SW 1271 (cell line): Measurements from ENCODE around the gene NLRP9.
A peak's percentile ranks its signal among the peaks of the same experiment; 100 is the strongest.

ENCODE experiments used
- DNase-seq, 2 experiments: peaks; one replicate each; lab custom pipeline; 2025; lab: John Stamatoyannopoulos, UW

Gene NLRP9

DNA sequence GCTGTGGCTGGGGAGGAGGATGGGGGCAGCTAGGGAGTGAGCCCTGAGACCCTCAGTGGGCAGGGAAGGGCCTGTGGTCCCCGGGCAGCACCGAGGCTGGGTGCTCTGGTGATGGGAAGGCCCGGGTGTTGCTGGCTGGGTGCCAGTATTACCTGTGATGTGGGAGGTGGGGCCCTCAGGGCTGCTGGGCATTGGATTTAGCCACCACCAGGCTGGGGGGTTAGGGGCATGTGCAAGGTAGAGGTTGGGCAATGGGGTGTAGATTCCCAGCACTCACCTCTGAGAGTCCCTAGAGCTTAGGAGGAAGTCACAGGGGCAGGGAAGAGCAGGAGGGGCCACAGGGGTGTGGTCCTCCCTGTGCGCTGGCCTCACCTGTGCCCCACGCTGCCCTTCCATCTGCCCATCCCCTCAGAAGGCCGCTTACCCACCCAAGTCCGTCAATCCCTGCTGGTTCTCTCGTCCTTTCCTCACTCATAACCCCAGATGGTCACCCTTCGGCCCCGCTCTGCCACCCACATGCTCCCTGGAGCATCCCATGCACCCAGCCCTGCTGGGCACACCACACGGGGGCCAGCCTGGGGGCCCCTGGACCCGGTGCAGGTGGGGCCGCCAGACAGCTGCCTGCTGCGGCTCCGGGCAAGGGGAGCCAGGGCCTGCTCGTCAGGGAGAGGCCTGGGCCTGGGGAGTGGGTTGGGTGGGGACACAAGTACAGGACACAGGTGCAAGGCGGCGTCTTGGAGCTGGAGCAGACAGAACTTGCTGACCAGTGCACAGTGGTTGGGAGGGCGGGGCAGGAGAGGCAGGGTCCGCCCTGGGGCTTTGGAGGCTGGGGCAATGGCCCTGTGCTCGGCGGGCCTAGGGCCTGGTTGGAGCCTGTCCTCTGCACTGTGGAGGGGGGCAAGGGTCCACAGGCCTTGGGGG lies 50.7 kb downstream of the NLRP9 start:
- DNase-seq: no peak

DNA sequence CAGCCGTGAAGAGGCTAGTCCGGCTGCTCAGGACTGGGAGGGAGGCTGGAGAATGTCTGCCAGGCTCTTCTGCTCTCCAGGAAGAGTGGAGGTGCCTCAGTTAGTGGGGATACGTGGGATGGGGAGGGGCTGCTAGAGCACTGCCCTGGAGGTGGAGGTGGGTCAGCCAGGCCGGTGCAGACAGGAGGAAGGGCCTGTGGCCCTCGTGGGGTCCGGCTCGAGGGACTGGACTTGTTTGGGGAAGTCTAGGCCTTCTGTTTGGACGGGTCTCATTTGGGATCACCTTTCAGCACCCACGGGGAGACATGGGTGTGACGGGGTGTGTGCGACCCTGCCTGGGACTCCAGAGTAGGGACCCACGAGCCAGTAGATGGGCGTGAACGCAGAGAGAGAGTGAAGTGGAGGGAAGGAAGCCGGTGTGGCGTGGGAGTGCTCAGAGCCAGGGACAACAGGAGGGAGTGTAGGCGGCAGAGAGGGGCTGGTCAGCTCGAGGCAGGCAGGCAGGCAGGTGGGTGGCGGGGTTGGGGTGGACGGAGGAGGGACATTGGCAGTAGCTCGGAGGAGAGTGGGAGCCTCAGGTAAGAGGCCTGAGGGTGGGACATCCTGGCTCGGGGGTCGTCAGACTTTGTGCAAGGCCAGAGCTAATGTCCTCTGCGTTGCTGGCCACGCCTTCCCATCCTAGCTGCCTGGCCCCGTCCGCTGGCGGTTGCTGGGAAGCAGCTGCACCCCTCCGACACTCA lies 51.7 kb downstream of the NLRP9 start:
- no peak for DNase-seq

DNA sequence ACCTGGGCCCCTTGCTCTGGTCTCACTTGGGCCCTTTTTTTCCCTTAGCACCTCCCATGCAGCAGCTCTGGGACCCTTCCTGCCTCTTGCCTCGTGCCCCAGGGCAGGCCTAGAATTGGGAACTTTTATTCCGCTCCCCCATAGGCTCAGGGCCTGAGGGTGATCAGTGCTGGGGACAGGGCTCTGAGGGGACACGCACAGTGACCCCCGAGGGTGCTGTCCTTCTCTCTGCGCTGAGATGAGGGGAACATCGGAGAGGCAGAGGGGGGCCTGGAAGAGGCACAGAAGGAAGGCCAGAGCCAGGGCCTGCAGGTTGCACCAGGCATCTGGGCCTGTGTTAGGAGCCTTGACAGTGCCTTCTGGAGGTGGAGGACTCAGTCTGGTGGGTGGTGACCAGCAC lies 52.4 kb downstream of the NLRP9 start:
- DNase-seq: no peak

DNA sequence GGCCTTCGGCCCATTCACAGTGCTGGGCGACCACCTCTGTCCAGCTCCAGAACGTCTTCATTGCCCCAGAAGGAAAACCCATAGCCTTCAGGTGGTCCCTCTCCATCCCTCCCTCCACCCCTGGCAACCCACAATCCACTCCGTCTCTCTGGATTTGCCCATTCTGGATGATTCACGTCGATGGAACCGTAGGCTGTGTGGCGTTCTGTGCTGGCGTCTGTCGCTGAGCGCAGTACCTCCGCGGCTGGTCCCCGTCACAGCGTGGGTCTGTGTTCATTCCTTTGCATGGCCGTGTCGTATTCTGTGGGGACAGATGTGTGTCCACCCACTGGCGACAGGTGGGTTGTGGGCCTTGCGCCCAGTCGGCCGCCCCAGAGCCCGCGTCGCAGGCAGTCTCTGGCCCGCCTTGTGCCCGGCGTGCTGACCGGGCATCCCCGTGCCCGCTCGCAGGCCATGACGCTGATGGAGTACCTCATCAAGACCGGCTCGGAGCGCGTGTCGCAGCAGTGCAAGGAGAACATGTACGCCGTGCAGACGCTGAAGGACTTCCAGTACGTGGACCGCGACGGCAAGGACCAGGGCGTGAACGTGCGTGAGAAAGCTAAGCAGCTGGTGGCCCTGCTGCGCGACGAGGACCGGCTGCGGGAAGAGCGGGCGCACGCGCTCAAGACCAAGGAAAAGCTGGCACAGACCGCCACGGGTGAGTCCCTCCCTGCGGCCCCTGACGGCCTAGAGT lies 53.1 kb downstream of the NLRP9 start:
- DNase-seq: no peak

DNA sequence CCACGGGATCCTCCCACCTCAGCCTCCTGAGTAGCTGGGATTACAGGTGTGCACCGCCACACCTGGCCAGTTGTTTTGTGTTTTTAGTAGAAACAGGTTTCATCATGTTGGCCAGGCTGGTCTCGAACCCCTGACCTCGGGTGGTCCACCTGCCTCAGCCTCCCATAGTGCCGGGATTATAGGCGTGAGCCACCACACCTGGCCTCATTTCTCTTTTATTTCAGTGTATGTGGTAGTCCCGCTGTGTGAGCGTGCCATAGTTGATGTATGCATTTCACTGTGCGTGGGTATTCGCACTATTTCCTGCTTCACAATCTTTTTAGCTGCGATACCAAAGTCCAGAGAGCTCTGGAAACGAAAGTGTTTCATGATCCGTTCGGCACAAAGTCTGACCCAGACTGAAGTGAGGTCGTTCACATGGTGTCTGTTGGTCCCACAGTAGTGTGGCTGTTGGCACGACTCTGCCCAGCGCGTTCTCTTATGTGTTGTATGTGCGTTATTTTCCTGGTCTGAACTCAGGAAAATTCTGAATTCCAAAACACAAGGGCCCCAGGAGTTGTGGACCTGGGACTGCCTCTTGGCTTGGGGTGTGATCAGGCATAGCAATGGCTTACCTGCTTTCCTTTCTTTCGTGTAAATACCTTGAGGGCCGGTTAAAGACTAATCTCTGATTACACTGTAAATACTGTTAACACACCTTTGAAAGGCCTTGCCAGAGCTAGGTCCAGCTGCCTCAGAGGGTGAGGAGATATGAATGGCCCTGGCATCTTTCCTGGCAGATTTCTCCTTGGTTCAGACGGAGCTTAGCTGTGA lies 54.5 kb downstream of the NLRP9 start:
- DNase-seq: no peak

DNA sequence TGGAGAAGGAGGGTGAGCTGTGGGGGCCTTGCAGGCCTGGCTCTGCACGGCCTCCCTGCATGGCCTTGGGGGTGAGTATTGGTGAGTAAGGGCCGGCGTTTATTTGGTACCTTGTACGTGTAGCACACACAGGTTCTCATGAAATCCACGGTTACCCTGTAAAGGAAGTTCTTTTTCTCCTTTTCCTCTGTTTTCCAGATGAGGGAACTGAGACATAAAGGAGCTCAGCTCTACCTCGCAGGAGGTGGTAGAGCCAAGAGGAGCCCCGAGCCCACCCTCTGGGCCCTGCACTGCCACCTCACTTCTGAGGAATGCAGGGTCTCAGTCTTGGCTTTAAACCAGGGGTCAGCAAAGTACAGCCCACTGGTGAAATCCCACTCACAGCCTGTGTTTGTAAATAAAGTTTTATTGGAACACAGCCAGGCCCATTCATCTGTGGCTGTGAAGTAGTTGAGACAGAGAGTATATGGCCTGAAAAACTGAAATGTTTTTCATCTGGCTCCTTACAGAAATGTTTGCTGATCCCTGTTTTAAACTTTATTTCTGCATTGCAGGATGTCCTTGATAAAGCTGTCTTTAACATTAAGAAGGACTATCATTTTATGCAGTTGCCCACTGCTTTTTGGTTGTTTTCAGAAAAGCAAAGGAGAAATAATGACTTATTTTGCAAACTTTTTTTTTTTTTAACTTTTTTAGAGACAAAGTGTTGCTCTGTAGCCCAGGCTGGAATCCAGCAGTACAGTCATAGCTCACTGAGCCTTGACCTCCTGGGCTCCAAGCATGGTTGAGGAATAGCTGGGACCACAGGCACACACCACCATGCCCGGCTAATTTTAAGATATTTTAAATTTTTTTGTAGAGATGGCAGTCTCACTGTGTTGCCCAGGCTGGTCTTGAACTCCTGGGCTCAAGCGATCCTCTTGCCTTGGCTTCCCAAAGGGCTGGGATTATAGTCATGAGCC lies 56.8 kb downstream of the NLRP9 start:
- no peak for DNase-seq

DNA sequence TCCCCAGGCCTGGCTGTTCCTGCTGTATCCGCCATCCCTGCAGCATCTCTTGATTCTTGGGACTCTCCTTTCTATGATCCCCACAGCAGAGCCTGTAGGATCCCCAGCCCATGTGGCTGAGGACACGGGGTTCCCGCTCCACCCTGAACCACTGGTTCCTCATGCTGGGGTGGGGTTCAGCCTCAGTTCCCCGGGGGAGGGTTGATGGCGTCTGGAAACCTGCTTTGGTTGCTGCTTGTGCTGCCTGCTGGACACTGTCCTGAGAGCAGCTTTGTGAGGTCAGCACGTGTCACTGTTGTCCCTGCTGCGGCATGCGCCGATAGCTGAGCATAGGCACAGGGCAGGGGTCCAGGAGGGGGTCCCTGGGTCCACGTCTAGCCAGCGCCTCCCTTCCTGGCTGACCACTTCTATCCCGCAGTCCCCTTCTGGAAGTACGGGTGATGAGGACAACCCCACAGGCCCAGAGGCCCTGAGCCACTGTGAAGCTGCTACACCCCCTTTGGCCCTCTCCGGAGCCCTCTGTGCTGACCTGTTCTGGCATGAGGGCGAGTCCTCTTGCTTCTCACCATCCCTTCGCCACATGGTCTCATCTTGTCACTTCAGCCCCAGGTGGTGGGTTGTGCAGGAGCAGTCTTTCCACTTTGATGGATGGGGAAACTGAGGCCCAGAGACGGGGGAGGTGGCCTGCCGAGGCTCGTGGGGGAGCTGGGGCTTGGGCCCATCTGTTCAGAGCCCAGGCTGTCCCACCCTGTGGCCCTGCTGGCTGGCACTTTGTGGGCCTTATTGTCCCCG lies 57.7 kb downstream of the NLRP9 start:
- no peak for DNase-seq

DNA sequence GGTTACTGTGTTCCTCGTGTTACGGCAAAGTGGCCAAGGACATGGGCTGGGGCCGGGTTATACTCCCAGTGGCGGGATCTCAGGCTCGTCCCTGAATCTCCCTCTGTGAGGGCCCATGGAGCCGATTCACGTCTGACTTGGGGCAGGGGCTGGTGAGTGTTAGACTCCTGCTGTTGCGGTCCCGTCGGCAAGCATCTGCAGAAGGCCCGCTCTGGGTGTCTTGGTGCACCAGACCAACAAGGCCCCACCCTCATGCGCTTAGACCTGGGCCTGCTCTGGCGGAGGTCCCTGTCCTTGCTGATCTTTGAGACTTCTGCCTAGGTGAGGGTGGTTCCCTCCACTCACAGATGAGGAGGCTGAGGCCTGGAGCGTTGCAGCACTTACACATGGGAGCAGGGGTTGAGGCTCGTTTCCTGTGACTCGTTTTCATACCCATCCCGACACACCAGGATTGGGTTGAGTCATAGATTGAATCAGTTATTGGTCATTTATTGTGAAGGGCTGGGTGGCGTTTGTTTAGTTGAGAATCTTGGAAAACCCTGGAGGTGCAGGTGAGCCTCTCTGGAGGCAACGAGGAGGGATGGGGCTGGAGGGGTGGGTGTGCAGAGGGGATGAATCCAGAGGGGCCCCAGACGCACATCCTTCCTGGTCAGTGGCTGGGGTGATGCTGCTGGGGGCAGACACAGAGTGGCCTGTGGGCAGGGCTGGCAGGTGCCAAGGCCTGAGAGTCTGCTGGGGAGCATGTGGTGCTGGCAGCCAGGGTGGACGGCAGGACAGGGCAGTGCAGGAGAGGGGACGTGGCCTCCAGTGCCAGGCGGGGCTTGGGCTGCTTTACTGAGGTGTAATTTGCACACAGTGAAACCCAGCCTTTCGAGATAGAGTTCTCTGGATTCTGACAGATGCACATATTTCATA lies 58.6 kb downstream of the NLRP9 start:
- DNase-seq: no peak

DNA sequence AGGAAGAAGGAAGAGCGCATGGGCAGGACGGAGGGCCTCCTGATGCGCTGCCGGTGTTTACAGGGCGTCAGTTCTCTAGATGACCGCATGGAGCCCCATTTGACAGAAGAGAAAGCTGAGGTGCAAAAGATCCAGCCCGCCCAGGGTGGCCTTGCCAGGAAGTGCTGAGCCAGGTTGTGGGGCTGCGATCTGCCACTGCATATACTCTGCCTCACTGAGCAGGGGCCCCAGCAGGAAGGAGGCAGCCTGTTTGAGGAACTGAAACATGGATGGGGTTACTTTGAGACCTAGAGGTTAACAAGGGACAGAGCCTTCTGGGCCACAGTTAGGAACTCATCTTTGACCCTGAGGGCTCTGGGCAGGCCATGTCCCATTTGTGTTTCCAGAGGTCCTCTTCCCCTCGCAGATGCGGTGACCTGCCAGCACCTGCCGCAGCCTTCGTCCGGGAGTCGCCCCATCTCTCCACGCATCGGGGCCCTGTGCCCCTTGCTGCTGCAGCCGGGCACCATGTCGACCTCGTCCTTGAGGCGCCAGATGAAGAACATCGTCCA lies 60.0 kb downstream of the NLRP9 start:
- DNase-seq: no peak

DNA sequence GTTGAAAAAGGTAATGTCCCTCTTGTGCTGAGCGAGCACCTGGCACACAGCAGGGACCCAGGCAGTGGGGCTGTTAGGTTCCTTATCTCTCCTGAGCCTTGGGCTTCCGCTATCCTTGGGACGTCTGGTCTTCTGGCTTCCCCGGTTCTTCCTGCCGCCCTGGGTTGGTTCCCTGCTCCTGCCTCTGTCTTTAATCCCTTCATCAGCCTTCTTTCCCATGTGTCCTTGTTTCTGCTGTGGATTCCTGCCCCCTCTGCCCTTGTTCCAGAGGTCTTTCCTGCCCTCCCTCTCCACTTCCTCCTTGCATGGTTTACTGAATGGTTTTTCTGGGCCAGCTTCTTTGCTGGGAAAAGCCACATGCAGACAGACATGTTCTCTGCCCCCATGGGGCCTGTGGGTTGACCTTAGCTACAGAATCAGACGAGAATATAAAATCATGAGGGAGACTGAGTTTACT lies 60.6 kb downstream of the NLRP9 start:
- DNase-seq: no peak

DNA sequence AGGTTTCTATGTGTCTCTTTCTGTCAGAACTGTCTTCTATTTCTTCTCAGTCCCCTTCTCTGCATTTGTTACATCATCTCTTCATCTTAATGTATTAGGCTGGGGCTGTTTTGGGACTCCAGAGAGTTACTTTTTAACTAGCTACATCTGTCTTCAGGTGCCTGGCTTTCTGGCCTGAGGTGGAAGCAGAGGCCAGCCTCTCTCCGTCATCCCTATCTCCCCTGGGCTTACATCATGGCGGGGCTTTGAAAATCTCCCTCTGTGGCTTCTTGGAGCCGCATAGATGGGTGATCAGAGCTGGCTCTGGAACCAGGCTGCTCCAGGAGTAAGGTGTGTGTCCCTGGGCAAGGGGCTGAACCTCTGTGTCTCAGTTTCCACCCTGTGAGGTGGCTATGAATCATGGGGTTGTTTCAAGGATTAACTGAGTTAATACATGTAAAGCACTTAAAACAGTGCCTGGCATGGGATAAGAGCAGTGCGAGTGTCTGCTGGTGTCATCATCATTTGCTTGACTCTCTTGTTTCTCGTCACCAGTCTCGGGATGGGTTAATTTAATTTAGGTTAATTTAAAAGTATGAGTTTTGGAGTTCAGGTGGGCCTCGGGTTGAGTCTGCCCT lies 61.2 kb downstream of the NLRP9 start:
- no peak for DNase-seq

DNA sequence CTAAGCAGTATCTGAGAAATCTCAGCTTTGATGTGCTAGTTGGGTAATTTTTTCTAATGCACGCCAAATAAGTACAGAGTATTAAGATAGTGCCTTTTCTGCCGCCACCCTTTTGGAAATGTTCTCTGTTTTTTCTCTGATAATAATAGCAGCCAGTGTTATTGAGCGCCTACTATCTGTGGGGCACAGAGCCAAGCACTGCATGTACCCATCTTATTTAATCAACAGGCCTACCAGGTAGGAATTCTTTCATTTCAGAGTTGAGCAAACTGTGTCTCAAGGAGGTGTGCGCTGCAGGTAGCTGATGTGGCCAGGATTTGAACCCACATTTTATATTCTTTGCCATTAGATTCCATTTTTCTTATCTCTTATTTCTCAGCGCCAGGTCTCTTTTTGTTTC lies 61.8 kb downstream of the NLRP9 start:
- DNase-seq: no peak

DNA sequence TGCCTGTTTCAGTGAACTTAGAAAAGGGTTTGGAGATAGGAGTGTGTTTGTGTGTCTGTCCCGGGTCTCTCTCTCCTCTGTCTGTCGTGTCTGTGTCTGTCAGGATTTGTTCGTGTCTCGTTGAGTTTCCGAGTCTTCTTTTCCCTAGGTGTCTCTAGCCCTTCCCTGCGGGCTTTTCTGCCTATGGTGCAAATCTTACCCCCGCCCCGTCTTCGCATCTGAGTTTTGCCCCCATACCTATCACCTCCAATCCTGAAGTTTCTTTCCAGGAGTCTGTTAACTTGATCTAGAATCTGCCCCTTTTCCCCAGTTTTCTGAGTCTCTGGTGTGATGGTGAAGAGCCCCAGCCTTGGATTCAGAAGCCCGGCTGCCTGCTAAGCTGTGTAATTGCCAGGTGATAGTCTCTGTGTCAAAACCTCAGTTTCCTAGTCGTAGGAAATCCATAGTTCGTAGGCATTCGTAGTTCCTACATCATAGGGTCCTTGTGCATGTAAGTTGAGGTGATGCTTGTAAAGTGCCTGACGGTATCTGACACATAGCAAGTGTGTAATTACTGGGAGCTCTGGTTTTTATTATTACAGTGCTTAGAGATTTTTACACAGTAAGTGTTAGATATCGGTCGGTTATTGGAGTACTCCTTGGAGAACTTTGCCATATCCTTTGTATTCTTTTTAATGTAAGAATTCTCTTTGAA lies 62.4 kb downstream of the NLRP9 start:
- DNase-seq: no peak

DNA sequence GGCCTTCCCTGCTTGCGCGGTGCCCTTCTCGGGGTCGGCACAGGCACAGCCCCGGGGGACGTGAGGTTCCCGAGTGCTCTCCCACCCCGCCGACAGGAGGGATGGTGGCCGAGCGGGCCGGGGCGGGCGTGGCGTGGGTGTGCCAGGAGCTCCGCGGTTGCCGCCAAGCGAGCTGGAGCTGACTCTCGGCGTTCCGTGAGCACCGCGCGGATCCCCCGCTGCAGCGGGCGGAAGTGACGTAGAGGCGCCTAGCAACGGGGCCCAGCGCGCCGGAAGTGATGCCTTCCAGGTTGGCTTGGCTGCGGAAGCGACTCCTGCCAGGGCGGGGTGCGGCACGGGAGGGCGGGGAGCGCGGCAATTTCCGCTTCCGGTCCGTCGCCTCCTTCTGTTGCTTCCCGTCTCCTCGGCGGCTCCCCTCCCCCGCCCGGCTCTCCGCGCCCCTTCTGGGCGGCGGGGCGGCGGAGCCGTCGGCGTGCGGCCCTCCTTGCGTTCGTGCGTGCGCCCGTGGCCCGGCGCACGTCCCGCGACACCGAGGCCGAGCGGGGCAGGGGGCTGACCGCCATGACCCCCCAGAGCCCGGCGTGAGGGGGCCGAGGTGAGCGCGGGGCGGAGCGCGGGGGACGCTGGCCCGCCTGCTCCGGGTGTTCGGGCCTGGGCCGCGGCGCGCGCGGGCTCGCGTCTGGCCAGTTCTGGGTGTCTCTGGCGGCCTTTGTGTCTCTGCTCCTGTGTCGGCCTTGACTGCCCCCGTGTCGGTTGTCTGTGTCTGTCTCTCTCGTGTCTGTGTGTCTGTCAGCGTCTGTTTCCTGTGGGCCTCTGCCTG lies 63.2 kb downstream of the NLRP9 start, which contains the start of gene EPN1:
EPN1 (plus strand) TSS at position 386 of the 820 bp plus-strand sequence. CDS start 3,402 bp downstream, outside the sequence.
- peak; percentile 78 to 86 for DNase-seq

DNA sequence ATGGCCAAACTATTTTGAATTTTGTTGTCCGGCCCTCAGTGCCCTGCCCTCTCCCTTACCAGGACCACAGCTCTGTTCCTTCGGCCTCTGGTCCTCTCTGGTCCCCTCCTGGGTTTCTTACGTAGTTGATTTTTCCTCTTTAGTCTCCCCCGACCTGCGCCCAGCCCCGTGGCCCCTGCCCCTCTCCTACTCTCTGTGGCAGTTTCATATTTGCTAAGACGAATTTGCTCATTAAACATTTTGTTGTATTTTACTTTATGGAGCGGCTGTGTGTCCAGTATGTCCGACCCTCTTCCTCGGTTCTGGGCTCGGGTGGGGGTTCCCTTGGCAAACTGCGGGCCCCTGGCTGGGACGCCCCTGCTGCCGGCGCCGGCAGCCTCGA lies 63.8 kb downstream of the NLRP9 start:
- DNase-seq: no peak

DNA sequence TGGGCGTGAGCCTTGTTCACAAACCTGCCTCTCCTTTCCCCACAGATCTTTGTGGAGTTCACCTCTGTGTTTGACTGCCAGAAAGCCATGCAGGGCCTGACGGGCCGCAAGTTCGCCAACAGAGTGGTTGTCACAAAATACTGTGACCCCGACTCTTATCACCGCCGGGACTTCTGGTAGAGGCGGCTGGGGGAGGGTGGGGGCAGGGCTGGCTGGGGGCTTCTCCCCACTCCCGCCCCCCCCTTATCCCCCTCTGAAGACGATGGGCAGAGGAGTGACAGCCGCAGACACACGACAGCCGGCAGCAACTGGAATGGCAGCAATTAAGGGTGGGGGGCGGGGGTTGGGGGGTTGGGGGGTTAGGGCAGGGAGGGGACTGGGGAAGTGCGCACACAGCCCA lies 64.3 kb downstream of the NLRP9 start:
- no peak for DNase-seq
